GM21423 (cell line): ENCODE data around the gene RASD2.

Experiments
- ATAC-seq: cut with Tn5 transposase; IDR thresholded peaks from one replicate; pipeline ENCODE4 v1.9.1; 2021; ENCODE audit warnings: mild to moderate bottlenecking, moderate library complexity; ENCODE audit not compliant: unreplicated experiment

Gene RASD2

DNA sequence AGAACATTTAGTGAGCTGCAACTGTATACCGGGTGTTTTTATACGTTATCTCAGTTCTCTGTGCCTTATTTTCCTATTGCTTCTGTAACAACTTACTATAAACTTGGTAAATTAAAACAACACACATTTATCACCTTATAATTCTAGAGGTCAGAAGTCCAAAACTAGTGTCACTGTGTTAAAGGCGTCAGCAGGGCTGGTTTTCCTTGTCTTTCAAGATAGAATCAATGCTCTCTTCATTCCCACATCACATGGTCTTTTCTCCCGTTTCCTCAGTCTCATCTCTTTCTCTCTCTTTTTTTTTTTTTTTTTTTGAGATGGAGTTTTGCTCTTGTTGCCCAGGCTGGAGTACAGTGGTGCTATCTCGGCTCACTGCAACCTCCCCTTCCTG is 40.4 kb downstream of the RASD2 start:
- no peak for ATAC-seq

- ATAC-seq: no peak
These were observed 41.7 kb downstream of the RASD2 start for GRCh38 chr22:35582218-35582860.

- no peak for ATAC-seq
These were observed 42.4 kb downstream of the RASD2 start for GRCh38 chr22:35582861-35583670.

GRCh38 chr22:35586771-35587170 is 46.1 kb downstream of the RASD2 start:
- no peak for ATAC-seq

GRCh38 chr22:35587447-35587870 is 46.8 kb downstream of the RASD2 start:
- ATAC-seq: no peak

DNA sequence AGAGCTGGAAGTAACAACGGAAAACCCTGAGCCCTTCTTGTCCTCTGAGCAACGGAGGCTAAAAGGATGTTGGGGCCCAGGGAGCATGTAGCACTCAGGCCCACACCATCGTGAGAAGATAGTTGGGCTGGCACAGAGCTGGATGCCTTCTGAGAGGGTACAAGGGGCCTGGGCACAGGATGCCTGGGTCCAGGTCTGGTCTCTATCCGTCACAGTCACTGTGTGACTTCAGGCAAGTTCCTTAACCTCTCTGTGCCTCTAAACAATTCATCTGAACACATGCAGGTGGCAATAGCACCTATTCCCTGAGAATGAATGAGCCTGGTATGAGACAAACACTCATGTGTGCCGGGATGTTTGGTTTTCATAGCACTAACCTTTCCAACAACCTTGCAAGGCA is 47.3 kb downstream of the RASD2 start:
- no peak for ATAC-seq

- no peak for ATAC-seq
These were observed 48.6 kb downstream of the RASD2 start for GRCh38 chr22:35589071-35589755.

DNA sequence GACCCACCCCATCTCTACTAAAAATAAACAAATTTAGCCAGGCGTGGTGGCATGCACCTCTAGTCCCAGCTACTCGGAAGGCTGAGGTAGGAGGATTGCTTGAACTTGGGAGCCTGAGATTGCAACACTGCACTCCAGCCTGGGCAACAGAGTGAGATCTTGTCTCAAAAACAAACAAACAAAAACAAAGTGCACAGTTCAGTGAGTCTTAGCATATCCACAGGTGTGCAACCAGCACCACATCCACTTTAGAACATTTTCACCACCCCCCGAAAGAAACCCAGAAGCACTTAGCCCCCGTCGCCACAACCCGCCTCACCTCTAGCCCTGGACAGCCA is 49.1 kb downstream of the RASD2 start:
- ATAC-seq: no peak

DNA sequence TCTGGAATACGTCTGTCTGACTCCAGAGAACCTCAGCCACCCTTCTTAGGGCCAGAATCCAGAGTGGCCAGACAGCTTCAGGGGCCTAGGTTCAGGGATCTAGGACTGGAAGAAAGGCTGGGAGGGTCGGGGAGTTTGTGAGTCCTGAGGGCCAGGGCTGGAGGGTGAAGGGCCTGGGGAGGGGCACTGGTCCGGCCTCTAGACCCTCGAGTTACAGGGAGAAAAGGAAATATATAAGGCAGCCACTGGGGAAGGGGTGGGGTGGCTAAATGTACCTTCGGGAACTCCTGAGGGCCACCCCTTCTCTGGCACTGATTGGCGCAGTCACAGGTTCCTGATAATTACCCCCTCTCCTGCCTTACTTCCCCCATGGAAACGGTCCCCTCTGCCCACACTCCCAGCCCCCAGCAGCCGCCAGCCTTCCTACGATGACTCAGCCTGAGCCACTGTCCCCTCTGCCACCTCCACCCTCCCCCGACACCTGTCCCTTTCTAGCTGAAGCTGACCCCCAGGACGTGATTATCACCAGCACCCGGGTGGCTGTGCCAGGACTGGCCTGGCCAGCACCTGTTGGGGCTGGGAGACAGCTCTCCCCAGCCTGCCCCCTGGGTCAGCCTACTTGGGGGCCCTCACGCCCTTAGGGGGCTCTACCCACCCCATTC is 50.1 kb downstream of the RASD2 start:
- no peak for ATAC-seq

DNA sequence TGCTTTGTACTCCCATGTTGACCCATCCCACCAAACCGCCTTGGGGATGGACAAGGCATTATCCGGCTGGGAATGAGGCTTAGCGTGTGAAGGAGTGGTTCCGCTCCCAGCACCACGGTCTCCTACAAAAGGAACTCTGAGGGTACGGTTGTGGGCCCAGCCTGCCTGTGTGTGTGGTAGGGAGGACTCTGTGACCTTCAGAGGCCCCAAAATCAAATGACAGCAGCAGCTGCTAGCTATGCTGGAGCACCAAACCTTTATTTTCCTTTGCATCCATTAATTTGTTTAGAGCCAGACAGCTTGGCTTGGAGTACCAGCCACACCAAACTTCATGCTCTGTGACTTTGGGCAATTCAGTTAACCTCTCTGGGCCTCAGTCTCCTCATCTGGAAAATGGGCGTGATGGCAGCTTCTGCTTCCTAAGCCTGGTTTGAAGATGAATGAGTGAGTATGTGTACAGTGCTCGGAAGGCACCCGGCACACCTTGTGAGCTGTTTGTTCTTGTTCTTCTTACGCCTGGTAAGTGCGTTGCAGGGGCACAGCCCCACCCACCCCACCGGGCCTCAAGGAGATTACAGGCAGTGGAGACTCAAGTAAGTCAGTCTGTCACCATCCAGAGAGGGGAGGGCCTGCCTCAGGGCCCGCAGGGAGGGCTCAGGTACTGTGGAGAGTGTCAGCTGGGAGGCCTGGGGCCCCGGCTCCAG is 51.2 kb downstream of the RASD2 start:
- ATAC-seq: no peak

GRCh38 chr22:35592418-35592967 is 51.9 kb downstream of the RASD2 start:
- no peak for ATAC-seq

DNA sequence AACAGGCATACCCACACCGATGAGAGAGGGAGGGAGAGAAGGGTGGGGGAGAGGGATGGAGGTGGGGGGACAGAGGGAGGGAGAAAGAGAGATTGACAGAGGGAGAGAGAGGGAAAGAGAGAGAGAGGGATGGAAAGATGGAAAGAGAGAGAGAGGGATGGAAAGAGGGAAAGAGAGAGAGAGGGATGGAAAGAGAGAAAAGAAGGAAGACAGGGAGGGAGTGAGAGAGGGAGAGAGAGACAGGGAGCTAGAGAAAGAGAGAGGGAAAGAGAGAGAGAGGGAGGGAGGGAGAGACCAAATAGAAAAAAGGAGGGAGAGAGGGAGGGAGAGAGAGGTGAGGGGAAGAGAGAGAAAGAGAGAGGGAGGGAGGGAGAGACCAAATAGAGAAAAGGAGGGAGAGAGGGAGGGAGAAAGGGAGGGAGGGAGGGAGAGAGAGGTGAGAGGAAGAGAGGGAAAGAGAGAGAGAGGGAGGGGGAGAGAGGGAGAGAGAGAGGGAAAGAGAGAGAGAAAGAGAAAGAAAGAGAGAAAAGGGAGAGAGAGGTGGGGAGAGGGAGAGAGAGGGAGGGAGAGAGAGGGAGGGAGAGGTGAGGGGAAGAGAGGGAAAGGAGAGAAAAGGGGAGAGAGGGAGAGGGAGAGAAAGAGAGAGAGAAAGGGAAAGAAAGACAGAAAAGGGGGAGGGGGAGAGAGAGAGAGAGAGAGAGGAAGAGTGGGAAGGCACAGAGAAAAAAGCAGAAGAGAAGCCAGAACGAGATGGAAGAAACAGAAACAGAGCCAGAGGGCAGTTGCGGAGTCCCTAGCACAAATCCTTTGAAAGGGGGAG is 52.6 kb downstream of the RASD2 start:
- no peak for ATAC-seq

- no peak for ATAC-seq
These were observed 53.4 kb downstream of the RASD2 start for GRCh38 chr22:35593891-35594470.

DNA sequence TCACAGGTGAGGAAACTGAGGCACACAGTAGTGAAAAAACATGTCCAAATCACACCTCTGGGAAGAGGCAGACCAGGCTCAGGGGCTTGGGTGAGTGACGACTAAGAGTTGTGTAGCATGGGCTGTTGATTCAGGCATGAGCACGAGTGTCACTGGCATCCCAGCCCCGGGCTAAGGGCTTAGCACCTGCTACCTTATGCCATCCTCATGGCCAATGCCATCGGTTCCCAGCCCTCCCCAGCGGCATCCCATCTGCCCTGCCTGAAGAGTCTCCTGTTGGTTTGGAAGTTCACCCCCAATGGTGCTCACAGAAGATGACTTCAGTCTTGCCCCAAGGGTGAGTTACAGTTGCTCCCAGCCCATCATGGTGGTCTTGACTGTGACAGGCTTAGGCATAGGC is 54.1 kb downstream of the RASD2 start:
- no peak for ATAC-seq

DNA sequence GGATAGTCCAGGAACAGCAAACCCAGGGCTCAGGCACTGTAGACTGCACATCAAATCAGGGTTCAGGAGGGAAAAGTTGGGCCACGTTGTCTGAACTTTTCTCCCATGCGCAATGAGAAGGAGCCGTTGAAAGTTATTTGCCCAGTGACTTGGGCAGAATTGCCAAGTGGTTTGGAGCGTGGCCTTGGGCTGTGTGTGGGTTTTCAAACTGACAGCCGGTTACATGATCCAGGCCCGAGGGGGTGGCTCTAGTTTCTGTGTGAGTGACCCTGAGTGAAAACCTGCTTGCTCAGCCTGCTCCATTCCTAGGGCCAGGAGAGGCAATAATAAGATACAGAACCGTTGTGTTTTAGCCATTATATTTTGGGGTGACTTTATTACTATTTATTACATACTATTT is 56.2 kb downstream of the RASD2 start:
- no peak for ATAC-seq

GRCh38 chr22:35597692-35598395 is 57.2 kb downstream of the RASD2 start:
- ATAC-seq: no peak

GRCh38 chr22:35598396-35598710 is 57.7 kb downstream of the RASD2 start:
- ATAC-seq: no peak

DNA sequence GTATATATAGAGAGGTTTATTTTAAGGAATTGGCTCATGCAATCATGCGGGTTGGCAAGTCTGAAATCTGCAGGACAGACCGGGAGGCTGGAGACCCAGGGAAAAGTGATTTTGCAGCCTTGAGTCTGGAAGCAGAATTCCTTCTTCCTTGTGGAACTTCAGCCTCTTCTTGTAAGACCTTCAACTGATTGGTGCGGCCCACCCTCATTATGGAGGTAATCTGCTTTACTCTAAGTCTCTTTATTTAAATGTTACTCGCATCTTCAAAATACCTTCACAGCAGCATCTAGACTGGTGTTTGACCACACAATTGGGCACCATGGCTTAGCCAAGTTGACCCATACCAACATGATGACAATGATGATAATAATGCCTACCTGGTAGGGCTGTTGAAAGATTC is 58.7 kb downstream of the RASD2 start:
- no peak for ATAC-seq

- ATAC-seq: no peak
These were observed 59.8 kb downstream of the RASD2 start for GRCh38 chr22:35600476-35600875.
